ENCODE data around the gene ZNF516. TPM values are rescaled to one million over a fixed set of nuclear protein-coding genes. Genes with fewer than 3 reads are reported as not detected.

Gene ZNF516
- total and polyA plus RNA-seq, 2 of the 13 experiments (the other 11 are each of a cell fraction or from before 2014, with no cell fraction given) = 16.6 to 18.7 TPM

GRCh38 chr18:76348267-76349066 is 146.6 kb downstream of the ZNF516 start (continued):
- 0 out of 2 replicates have a peak, but pooled peaks have one; percentile 29 for TF ChIP-seq PATZ1 (CRISPR knock-in tag; IDR thresholded peaks at IDR 0.05)
- no peak for TF ChIP-seq NKX3-1 (CRISPR knock-in tag; IDR thresholded peaks at IDR 0.05)
- TF ChIP-seq ZFX (CRISPR knock-in tag; IDR thresholded peaks at IDR 0.05; ENCODE audit: low read depth) = peak; percentile 47
- no peak for TF ChIP-seq THAP8 (CRISPR knock-in tag; IDR thresholded peaks at IDR 0.05; ENCODE audit: borderline replicate concordance)
- TF ChIP-seq CREB1 (IDR thresholded peaks at IDR 0.05) = no peak
- TF ChIP-seq CREB1 (CRISPR knock-in tag; IDR thresholded peaks at IDR 0.05) = no peak
- no peak for TF ChIP-seq ZNF570 (CRISPR knock-in tag; IDR thresholded peaks at IDR 0.05; ENCODE audit: borderline replicate concordance)
- TF ChIP-seq PBX2 (CRISPR knock-in tag; IDR thresholded peaks at IDR 0.05) = no peak
- no peak for TF ChIP-seq TRAFD1 (CRISPR knock-in tag; IDR thresholded peaks at IDR 0.05; ENCODE audit: borderline replicate concordance)
- no peak for TF ChIP-seq ZHX1 (CRISPR knock-in tag; IDR thresholded peaks at IDR 0.05; ENCODE audit: low read depth)
- no peak for TF ChIP-seq HOXA9 (CRISPR knock-in tag; IDR thresholded peaks at IDR 0.05; ENCODE audit: borderline replicate concordance)
- no peak for TF ChIP-seq ZNF720 (CRISPR knock-in tag; IDR thresholded peaks at IDR 0.05)
- TF ChIP-seq ZNF282 (IDR thresholded peaks at IDR 0.05; ENCODE audit: partially characterized antibody) = no peak
- 0 out of 4 replicates have a peak, but pooled peaks of 1 of the 2 experiments have one; percentile 47 for TF ChIP-seq ATF4 (CRISPR knock-in tag; IDR thresholded peaks at IDR 0.05)
- no peak for TF ChIP-seq IRF9 (CRISPR knock-in tag; IDR thresholded peaks at IDR 0.05; ENCODE audit: borderline replicate concordance)
- no peak for TF ChIP-seq ZNF678 (CRISPR knock-in tag; IDR thresholded peaks at IDR 0.05)
- TF ChIP-seq NFATC3 (CRISPR knock-in tag; IDR thresholded peaks at IDR 0.05) = no peak
- no peak for TF ChIP-seq ZNF138 (CRISPR knock-in tag; IDR thresholded peaks at IDR 0.05; ENCODE audit: low read depth)
